Measurements from ENCODE around the gene GSTO1. TPM values are rescaled to one million over a fixed set of nuclear protein-coding genes. Genes with fewer than 3 reads are reported as not detected.

GSTO1 gene
- polyA plus RNA-seq, 1 donor (not counting 4 experiments of a cell fraction or from before 2014, with no cell fraction given), result 338 TPM

- H2AFZ ChIP-seq (ENCODE audit: control insufficient read depth, low read length), result no peak overlapping the region
- no peaks in the 10 kb centered on the region for H4K20me1 ChIP-seq (ENCODE audit: control insufficient read depth, extremely low read depth, insufficient read depth, low read length)
- H3K36me3 ChIP-seq (ENCODE audit: control insufficient read depth in 2 of 2, extremely low read depth in 1 of 2, insufficient read depth in 2 of 2, low read length in 2 of 2), result peaks cover 2 to 7% of the 10 kb centered on the region in 2 experiments
- H3K79me2 ChIP-seq (ENCODE audit: control insufficient read depth, insufficient read depth, low read length), result no peaks in the 10 kb centered on the region
- H3K9ac ChIP-seq (ENCODE audit: control insufficient read depth, extremely low read depth, insufficient read depth, low read length), result no peak overlapping the region
- H3K4me1 ChIP-seq (ENCODE audit: control insufficient read depth, extremely low read depth, insufficient read depth, low read length), result peaks cover 9% of the 10 kb centered on the region
- no peaks in the 10 kb centered on the region for H3K27me3 ChIP-seq (ENCODE audit: control insufficient read depth, extremely low read depth, insufficient read depth, low read length)
- no peak for DNase-seq (ENCODE audit: low read depth, low spot score)
- no peaks in the 10 kb centered on the region for H3K9me1 ChIP-seq (ENCODE audit: control insufficient read depth, extremely low read depth, insufficient read depth, low read length)
- H3K27ac ChIP-seq (ENCODE audit: control insufficient read depth, insufficient read depth, low read length), result no peak overlapping the region
- no peak overlapping the region for H3K4me3 ChIP-seq (ENCODE audit: control insufficient read depth in 2 of 3, extremely low read depth in 1 of 3, insufficient read depth in 2 of 3, low read depth in 1 of 3, low read length in 3 of 3)
- no peak for TF ChIP-seq EZH2 (IDR thresholded peaks at IDR 0.05; ENCODE audit: low read length)
- TF ChIP-seq CTCF (optimal IDR thresholded peaks at IDR 0.05 in 1 of 3, IDR thresholded peaks at IDR 0.05 in 1 of 3, conservative IDR thresholded peaks at IDR 0.05 in 1 of 3; ENCODE audit: extremely low read depth in 1 of 3, insufficient read depth in 2 of 3, low read length in 3 of 3), result no peak
- no peak overlapping the region for H3K4me2 ChIP-seq (ENCODE audit: control insufficient read depth, extremely low read depth, insufficient read depth, low read depth, low read length)
- H3K9me3 ChIP-seq (ENCODE audit: control insufficient read depth, low read depth, low read length), result no peaks in the 10 kb centered on the region
- dilution Hi-C loops (cut with MboI; ENCODE audit: extremely low pct_ligation_motif_present, low sequenced_read_pairs), result no loop called here
- FAIRE-seq, result no peak
Measured at GRCh38 chr10:104299031-104299904, 44.6 kb downstream of the GSTO1 start.

GRCh38 chr10:104300002-104300735, 45.5 kb downstream of the GSTO1 start:
- Histone ChIP-seq H3K9ac (ENCODE audit: control insufficient read depth, extremely low read depth, insufficient read depth, low read length) (no peak overlapping the region), H3K4me2 (ENCODE audit: control insufficient read depth, extremely low read depth, insufficient read depth, low read depth, low read length) (no peak overlapping the region), H2AFZ (ENCODE audit: control insufficient read depth, low read length) (no peak overlapping the region), H3K27ac (ENCODE audit: control insufficient read depth, insufficient read depth, low read length) (no peak overlapping the region), H4K20me1 (ENCODE audit: control insufficient read depth, extremely low read depth, insufficient read depth, low read length) (no peaks in the 10 kb centered on the region), H3K79me2 (ENCODE audit: control insufficient read depth, insufficient read depth, low read length) (no peaks in the 10 kb centered on the region), H3K4me1 (ENCODE audit: control insufficient read depth, extremely low read depth, insufficient read depth, low read length) (peaks cover 9% of the 10 kb centered on the region), H3K27me3 (ENCODE audit: control insufficient read depth, extremely low read depth, insufficient read depth, low read length) (no peaks in the 10 kb centered on the region), H3K4me3 (ENCODE audit: control insufficient read depth in 2 of 3, extremely low read depth in 1 of 3, insufficient read depth in 2 of 3, low read depth in 1 of 3, low read length in 3 of 3) (no peak overlapping the region), H3K9me1 (ENCODE audit: control insufficient read depth, extremely low read depth, insufficient read depth, low read length) (no peaks in the 10 kb centered on the region), H3K36me3 (ENCODE audit: control insufficient read depth in 2 of 2, extremely low read depth in 1 of 2, insufficient read depth in 2 of 2, low read length in 2 of 2) (peaks cover 2 to 7% of the 10 kb centered on the region in 2 experiments), H3K9me3 (ENCODE audit: control insufficient read depth, low read depth, low read length) (no peaks in the 10 kb centered on the region)
- TF ChIP-seq CTCF (optimal IDR thresholded peaks at IDR 0.05 in 1 of 3, IDR thresholded peaks at IDR 0.05 in 1 of 3, conservative IDR thresholded peaks at IDR 0.05 in 1 of 3; ENCODE audit: extremely low read depth in 1 of 3, insufficient read depth in 2 of 3, low read length in 3 of 3) (no peak), EZH2 (IDR thresholded peaks at IDR 0.05; ENCODE audit: low read length) (no peak)
- no peak for FAIRE-seq
- dilution Hi-C loops (cut with MboI; ENCODE audit: extremely low pct_ligation_motif_present, low sequenced_read_pairs), result no loop called here
- no peak for DNase-seq (ENCODE audit: low read depth, low spot score)
